Measurements from ENCODE around the gene MITF.

Gene MITF

DNA sequence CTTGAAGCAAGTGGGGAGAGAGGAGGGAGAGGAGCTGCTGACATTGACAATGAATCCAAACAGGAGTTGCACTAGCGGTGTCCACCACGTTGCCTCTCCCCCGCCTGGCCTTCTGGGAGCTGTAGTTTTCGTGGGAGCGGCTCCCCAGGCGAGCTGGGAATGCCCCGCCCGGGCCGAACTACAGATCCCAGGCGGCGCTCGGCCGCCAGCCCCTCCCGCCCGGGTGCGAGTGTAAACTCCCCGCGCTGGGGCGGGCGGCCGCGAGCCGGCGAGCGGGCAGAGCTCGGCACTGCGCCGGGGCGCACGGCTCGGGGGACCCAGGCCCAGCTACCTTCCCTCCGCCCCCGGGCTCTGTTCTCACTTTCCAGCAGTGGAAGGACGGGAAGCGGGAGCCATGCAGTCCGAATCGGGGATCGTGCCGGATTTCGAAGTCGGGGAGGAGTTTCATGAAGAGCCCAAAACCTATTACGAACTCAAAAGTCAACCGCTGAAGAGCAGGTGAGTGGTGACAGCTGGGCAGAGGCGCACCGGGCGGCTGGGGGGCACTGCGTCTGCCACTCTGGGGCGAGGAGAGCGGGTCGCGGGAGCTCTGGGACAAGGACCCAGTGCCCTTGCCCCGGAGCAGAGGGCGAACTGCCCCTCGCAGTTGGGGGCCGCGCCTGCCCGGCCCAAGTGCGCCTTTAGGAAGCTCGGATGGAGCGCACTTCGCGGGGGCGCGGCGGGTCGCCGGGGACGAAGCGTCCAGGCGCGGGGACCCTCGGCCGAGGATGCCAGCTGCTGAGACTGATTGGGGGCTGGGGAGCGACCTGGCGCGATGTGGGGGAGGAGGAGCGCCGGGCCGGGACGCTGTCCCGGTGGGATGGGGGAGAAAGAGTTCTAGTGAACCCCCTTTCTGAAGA is at the start of gene MITF:
Gene MITF (plus strand): TSS at position 261 of the 899 bp plus-strand sequence. CDS start 134 bp downstream, at position 395.
- peak; percentile 15 to 94 (median 88) for DNase-seq

GRCh38 chr3:69691860-69692259 is 47.4 kb upstream of the MITF start:
- DNase-seq: no peak

DNA sequence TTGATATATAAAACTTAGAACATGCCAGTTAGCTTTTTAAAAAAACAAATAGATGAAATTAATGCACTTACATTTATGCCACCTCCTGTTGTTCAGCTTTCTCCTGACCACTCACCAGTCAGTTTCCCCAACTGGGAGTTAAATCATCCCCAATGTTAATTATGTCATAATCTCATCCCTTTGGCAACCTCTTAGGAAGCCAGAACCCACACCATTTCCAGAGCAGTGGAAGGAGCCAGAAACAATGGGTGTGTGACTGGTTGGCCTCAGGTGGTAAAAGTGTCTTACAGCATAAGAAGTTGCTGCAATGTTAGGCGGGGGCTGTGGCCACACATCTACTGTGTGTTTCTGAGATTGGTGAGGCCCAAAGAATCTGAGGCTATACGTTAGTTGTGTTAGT is 46.5 kb upstream of the MITF start:
- DNase-seq: no peak

DNA sequence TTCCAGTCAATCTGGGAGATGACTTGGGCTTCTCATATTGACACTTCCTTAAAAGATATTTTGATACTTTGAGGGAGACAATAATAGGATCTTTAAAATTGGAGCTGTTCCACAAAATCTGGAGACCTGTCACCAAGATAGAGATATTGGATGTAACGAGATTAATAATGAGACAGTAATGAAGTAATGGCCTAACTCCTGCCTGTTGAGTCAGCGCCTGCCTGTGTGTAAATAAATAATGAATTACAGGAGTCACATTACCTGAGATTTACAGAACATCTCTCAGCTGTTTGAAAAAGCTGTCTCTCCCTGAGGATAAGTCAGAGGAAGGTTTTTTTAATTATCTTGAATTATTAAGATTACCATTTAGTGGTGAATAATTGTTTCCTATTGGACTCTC is 43.8 kb upstream of the MITF start:
- no peak for DNase-seq

DNA sequence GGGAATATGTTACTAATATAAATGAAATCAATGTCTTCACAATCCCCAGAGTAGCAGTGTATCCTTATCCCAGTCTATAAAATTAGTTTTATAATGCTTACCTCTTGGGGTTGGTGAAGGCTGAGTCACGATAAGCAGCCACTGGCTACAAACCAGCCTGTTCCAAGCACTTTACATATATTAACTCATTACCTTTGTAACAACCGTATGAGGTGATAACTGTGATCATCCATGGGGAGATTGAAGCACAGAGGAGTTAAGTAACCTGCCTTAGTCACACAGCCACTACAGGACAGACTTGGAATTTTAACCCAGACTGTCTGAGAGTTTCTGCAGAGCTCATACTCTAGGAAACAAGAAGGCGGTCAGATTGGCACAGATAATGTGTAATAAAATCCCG is 43.3 kb upstream of the MITF start:
- no peak for DNase-seq

DNA sequence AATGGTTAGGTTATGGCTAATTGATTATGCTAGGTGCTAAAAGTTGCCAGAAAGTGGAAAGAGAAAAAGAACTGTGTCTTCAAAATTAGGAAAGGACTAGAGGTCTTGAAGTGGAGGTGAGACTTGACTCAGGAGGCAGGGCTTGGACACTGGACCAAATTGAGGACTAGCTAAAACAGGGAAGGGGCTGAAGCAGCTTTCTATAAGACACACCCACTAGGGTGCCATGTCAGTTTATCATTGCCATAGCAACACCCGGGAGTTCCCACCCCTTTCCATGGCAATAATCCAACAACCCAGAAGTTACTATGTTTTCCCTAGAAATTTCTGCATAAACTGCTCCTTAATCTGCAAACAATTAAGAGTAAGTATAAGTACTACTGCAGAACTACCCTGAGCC is 42.9 kb upstream of the MITF start:
- no peak for DNase-seq

- no peak for DNase-seq
Observed at GRCh38 chr3:69697381-69697780, 41.9 kb upstream of the MITF start.

DNA sequence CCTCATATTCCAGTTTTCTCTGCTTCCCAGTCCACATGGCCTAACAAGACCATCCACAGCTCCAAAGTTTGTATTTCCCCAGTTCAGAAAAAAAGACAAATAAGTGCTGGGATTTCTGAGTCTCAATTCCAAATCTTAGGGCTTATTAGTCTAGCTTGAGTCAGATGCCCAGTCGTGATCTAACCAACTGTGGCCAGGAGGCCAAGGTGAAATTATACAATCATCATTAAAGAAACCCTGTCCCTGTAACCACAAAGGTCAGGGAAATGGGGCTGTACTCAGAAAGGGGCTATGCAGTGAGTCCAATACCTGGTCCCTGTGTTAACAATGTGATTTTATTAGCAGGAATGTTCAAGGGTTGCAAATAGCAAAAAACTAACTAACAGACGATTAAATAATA is 40.5 kb upstream of the MITF start:
- no peak for DNase-seq

DNA sequence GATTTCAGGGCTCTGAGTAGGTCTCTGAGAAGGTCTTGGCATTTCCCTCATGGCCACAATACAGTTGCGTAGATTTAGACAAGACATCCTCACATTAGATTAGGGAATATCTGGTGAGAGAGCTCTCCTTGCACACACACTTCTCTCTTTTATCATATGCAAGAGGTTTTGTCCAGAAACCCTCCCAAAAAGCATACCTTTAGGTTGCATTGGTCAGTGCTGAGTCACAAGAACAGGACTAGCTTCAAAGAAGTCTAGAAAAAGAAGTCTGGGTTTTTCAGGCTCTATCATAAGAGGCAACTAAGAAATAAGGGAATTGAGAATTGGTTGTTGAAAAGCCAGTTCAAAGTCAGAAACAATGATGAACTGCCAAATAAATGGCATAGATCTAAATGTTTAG is 40.1 kb upstream of the MITF start:
- no peak for DNase-seq

- DNase-seq: no peak
Observed at GRCh38 chr3:69700949-69701348, 38.3 kb upstream of the MITF start.

DNA sequence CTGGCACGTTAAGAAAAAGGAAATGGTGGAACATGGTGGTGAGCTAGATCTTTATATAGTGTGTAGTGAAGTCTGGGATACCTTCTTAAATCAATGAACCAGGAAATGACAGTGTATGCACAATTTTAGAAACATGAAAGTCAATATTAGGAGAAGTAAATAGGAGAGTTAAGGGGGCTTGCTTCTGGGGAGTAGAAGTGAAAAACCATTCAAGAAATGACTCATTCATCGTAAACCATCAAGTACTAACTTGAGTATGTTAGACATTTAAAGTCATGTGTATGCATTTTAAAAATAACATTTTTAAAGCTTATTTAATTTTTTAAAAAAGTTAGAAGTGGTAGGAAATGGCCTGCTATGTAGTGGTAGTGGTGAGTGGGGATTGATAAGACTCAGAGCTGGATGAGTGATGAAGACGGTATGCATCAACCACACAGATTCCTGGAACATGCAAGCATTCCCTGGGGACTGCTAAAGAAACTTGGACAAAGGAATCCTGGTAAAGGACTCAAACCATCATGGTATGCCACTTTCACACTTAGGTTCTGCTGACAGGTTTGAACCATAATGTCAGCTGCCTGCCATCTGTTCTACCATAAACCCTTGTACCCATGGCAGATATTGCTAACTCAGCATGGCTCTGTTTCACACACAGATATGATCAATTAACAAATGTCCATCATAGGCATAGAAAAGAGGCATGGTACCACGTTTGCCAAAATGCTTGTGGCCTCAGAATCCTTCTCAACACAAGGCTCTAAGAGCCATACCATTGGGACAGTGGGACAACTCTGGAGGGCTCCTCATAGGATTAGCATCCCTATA is 28.9 kb upstream of the MITF start:
- no peak for DNase-seq

DNA sequence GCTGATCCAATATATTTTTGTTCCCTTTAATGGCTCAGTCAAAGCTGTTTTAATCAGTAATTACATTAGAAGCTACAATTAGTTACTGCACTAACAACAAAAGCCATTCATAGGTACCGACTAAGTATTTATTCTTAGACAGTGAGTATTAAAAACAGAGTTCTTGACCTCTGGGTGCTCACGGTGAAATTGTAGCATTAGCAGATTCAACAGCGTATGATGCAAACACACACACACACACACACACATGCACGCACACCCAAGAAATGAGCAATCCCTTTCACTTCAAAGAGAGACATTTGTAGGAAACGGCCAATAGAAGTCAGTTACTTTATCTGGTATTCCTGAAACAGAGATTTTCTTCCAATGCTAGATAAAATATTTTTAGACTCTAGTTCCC is 27.0 kb upstream of the MITF start:
- no peak for DNase-seq

DNA sequence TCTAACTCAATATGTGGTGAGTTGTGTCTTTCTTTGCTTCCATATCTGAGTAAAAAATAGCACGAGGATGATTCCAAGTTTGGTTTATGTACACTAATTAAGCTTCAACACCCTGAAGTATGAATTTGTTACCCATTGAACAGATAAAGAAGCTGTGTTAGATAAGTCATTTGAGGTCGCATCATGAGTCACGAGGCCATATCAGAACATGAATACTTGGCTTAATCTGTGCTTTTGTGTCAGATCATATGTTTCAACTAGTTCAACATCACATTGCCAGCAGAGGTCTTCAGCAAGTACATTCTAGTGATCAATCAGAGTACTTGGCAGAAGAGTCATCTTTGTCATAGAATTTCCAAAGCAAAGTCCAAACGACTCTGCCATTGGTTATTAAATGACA is 26.3 kb upstream of the MITF start:
- DNase-seq: no peak

GRCh38 chr3:69715204-69715603 is 24.1 kb upstream of the MITF start:
- DNase-seq: no peak

GRCh38 chr3:69716119-69716518 is 23.1 kb upstream of the MITF start:
- DNase-seq: no peak

DNA sequence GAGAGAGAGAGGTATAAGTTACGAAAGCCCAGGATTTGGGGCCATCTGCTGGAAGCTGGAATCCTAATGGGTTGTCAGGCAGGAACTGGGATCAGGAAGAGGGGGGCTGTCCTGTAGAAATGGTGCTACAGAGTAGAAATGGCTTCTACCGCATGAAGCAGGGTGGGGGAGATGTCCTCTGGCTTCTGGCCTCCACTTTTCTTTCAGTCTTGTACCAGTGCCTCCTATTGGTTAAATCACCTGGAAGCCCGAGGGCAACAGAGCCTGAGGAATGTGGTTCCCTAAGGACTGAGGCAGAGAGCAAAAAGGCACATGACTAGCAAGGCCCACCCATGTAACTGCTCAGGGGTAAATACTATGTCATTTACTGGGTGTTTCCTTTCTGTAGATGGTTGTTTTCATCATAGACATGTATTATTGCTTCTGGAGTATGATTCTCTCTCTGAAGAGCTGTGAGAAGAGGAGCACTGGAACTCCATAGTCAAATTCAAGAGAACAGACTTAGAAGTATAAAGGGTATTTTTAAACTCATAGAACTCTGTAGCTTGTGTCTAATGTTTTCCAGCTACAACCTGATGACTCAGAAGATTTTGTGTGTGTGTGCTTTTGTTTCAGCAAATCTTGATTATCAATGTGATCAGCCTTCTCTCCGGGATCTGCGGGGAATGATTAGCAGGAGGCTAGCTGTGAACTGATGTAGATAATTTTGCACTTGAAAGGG is 20.2 kb upstream of the MITF start:
- DNase-seq: no peak

DNA sequence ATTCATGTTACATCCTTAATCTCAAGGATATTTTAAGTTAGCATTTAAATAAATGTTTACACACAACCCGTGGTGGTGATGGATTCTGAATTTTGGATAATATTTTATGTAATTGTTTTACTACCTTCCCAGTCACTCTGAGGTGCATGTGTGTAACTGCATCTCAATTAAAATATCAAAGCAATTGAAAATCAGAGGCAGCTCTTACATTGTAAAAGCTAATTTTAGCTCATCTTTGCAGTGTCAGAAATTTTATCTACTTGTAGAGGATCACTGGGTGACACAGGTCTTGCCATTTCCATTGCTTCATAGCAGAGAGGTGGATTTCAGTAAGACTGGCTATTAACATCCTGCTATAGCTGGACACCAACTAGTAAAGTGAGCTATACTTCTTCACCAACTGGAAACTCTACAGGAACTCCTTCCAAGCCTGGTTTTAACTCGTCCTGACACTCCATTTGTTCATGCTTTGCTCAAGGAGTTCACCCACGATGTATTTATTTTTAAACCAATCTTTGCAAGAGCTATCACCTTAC is 19.6 kb upstream of the MITF start:
- DNase-seq: no peak

DNA sequence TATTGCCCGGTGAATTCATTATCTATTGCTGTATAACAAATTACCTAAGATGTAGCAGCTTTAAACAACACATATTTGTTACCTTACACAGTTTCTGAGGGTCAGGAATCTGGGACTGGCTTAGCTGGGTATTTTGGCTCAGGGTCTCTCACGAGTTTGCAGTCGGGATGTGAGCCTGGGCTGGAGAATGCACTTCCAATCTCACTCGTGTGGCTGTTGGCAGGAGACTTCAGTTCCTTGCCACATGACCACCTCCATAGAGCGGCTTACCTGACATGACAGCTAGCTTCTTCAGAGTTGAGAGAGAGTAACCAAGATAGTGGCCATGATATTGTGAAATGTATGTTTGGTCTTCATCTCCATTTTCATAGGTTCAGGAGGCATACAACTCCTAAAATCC is 18.4 kb upstream of the MITF start:
- no peak for DNase-seq

DNA sequence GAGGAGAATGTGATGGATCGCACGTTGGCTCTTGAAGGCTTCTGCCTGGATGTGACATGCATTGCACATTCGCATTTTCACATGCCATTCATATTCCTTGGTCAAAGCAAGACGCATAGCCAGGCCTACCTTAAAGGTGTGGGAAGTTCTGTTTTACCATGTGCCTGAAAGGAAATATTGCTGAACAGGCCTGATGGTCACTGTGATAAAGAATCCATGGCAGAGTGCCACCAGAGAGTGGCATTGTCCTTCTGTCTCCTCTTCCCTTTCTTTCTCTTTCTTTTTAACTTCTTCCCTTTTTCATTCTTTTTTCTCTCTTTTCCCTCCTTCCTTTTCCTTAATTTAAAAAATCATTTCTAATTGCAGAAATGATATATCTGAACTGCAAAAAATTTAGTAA is 15.9 kb upstream of the MITF start:
- no peak for DNase-seq

- no peak for DNase-seq
Observed at GRCh38 chr3:69724722-69725435, 14.4 kb upstream of the MITF start.

DNA sequence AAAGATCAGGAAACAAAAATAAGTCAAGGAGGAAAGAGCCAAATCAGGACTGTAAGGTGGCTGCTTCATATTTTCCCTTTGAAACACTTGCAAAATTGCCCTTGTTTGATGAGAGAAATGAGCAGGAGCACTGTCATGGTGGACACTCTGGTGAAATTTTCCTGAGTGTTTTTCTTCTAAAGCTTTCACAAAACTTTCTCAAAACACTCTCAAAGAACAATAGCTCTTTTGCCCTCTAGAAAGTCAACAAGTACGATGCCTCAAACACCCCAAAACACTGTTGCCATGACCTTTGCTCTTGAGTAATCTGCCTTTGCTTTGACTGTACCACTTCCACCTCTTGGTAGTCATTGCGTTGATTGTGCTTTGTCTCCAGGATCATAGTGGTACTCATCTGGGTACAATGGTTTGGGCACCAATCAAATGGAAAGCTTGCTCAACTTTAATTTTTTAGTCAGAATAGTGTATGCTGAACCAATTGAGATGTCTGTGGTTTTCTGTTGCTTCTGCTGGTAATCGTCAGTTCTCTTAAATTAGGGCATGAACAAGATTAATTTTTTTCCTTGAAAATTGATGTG is 13.2 kb upstream of the MITF start:
- no peak for DNase-seq
